Activated T-cell treated with anti-CD3 and anti-CD28 coated beads, Interleukin-2, amount 50 U/mL, for 4 hours (primary cell): ENCODE data around the gene MOCS3. TPM values are rescaled to one million over a fixed set of nuclear protein-coding genes. Genes with fewer than 3 reads are reported as not detected.

ENCODE experiments used
- ATAC-seq, 2 donors: fragments of 200-7000 bp; cut with Tn5 transposase; one replicate each; pipeline ENCODE4 v1.10.0; 2021
- DNase-seq: peaks from one replicate; pipeline ENCODE4 v3.0.0-alpha.2; 2020
- H3K27me3 Mint-ChIP-seq: one replicate; pipeline ENCODE4 v1.8.0; 2021; ENCODE audit warnings: low read depth, mixed read lengths
- H3K36me3 Mint-ChIP-seq: one replicate; pipeline ENCODE4 v1.8.0; 2022; ENCODE audit warnings: mixed read lengths; ENCODE audit not compliant: insufficient read depth
- H3K4me1 Mint-ChIP-seq: one replicate; pipeline ENCODE4 v1.8.0; 2021; ENCODE audit warnings: low read depth, mixed read lengths
- H3K4me3 Mint-ChIP-seq: one replicate; pipeline ENCODE4 v1.8.0; 2021; ENCODE audit warnings: mild to moderate bottlenecking, moderate library complexity, mixed read lengths
- H3K9me3 Mint-ChIP-seq: one replicate; pipeline ENCODE4 v1.8.0; 2021; ENCODE audit warnings: mixed read lengths
- total RNA-seq, 3 donors: library from RNA; stranded (reverse); gene quantifications; one replicate each; pipeline ENCODE4 v1.2.1, GENCODE V29; 2021

Gene MOCS3, protein sequence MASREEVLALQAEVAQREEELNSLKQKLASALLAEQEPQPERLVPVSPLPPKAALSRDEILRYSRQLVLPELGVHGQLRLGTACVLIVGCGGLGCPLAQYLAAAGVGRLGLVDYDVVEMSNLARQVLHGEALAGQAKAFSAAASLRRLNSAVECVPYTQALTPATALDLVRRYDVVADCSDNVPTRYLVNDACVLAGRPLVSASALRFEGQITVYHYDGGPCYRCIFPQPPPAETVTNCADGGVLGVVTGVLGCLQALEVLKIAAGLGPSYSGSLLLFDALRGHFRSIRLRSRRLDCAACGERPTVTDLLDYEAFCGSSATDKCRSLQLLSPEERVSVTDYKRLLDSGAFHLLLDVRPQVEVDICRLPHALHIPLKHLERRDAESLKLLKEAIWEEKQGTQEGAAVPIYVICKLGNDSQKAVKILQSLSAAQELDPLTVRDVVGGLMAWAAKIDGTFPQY
- 10 to 100 TPM in 2 of 3 donors, 1 to 10 TPM in 1; 8.7 to 10.3 (median 10.3) TPM for total RNA-seq

DNA sequence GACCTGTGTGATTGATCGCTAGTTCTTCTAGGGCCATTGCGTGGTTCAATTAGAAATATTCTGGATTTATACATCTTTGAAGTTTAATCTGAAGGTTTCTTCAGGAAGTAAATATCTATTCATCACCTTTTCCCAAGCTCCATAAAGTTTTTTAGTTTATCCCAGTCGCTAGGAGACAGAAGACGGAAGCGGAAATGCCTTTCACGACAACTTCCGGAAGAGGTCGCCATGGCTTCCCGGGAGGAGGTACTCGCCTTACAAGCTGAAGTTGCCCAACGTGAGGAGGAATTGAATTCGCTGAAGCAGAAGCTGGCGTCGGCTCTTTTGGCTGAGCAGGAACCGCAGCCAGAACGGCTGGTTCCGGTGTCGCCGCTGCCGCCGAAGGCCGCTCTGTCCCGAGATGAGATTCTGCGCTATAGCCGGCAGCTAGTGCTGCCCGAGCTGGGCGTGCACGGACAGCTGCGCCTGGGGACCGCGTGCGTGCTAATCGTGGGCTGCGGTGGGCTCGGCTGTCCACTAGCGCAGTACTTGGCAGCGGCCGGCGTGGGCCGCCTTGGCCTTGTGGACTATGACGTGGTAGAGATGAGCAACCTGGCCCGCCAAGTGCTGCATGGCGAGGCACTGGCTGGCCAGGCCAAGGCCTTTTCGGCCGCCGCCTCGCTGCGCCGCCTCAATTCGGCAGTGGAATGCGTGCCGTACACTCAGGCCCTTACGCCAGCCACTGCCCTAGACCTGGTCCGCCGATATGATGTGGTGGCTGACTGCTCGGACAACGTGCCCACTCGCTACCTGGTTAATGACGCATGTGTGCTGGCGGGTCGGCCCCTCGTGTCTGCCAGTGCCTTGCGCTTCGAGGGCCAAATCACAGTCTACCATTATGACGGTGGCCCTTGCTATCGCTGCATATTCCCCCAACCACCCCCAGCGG, at the start of gene MOCS3:
Gene MOCS3, plus strand, starts transcription at position 204 of the 928 bp plus-strand sequence. Its CDS starts 25 bp downstream, at position 229.
- Mint-ChIP-seq H3K27me3 (no peaks in the 10 kb centered on the region), H3K36me3 (peaks cover 18% of the 10 kb centered on the region), H3K4me1 (peaks cover 54% of the 10 kb centered on the region), H3K4me3 (peak within 1 kb of the TSS; percentile 97), H3K9me3 (no peaks in the 10 kb centered on the region)
- peak; percentile 72 for DNase-seq
- ATAC-seq, result peak; percentile 81 to 83

DNA sequence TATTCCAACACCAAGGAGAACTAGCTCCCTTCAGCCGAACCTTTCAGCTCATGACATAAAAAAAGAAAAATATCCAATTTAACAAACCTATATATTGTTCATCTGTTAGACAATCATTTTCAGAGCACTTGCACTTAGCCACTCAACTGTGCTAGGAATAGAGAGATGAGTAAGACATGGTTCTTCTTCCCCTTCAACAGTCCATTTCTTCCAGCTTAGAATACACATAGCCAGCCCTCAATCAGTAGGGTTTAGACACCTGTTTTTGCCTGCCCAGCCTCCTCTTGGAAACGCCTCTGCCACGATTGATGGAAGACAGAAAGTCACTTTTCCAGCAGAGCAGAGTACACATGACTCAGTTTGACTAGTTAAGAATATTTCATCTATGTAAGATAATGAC, 49.2 kb upstream of the MOCS3 start:
- H3K4me1 Mint-ChIP-seq, result peaks cover 60% of the 10 kb centered on the region
- DNase-seq, result no peak
- peaks cover 13% of the 10 kb centered on the region for H3K36me3 Mint-ChIP-seq
- no peaks in the 10 kb centered on the region for H3K9me3 Mint-ChIP-seq
- no peak overlapping the region for H3K4me3 Mint-ChIP-seq
- no peak for ATAC-seq
- H3K27me3 Mint-ChIP-seq, result no peaks in the 10 kb centered on the region

- Mint-ChIP-seq H3K27me3 (no peaks in the 10 kb centered on the region), H3K9me3 (no peaks in the 10 kb centered on the region), H3K4me3 (no peak overlapping the region), H3K36me3 (peaks cover 13% of the 10 kb centered on the region), H3K4me1 (peaks cover 65% of the 10 kb centered on the region)
- no peak for DNase-seq
- no peak for ATAC-seq
These were observed 47.6 kb upstream of the MOCS3 start for GRCh38 chr20:50911030-50911429.

DNA sequence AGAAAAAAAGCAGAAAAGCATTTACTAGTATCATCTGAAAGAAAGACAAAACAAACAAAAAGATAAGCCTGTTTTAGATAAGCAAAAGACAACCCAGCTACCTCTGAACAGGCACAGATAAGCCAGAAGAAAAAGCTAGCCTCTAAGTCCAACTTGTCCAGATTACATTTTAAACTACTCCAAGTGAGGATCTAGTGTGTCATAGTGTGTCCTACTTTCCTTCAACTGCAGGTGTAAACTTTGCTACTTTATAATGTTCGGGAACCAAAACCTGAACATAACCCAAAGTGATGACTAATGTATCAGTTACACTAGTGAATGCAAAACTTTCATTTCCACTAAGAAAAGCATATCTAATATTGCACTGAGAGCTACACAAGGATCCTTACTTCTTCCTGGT, 46.9 kb upstream of the MOCS3 start:
- ATAC-seq (peak; percentile 57 to 65), DNase-seq (no peak)
- Mint-ChIP-seq H3K36me3 (peaks cover 16% of the 10 kb centered on the region), H3K4me1 (peaks cover 68% of the 10 kb centered on the region), H3K27me3 (no peaks in the 10 kb centered on the region), H3K9me3 (no peaks in the 10 kb centered on the region), H3K4me3 (no peak overlapping the region)

GRCh38 chr20:50913690-50914375, 44.8 kb upstream of the MOCS3 start:
- no peaks in the 10 kb centered on the region for H3K27me3 Mint-ChIP-seq
- H3K36me3 Mint-ChIP-seq, result peaks cover 25% of the 10 kb centered on the region
- ATAC-seq (peak; percentile 90 to 92), DNase-seq (no peak)
- no peak overlapping the region for H3K4me3 Mint-ChIP-seq
- H3K4me1 Mint-ChIP-seq, result peaks cover 82% of the 10 kb centered on the region
- H3K9me3 Mint-ChIP-seq, result no peaks in the 10 kb centered on the region

GRCh38 chr20:50915424-50915823, 43.2 kb upstream of the MOCS3 start:
- no peaks in the 10 kb centered on the region for H3K9me3 Mint-ChIP-seq
- peaks cover 26% of the 10 kb centered on the region for H3K36me3 Mint-ChIP-seq
- DNase-seq, result no peak
- H3K27me3 Mint-ChIP-seq, result no peaks in the 10 kb centered on the region
- H3K4me1 Mint-ChIP-seq, result peaks cover 85% of the 10 kb centered on the region
- ATAC-seq, result no peak
- H3K4me3 Mint-ChIP-seq, result no peak overlapping the region

DNA sequence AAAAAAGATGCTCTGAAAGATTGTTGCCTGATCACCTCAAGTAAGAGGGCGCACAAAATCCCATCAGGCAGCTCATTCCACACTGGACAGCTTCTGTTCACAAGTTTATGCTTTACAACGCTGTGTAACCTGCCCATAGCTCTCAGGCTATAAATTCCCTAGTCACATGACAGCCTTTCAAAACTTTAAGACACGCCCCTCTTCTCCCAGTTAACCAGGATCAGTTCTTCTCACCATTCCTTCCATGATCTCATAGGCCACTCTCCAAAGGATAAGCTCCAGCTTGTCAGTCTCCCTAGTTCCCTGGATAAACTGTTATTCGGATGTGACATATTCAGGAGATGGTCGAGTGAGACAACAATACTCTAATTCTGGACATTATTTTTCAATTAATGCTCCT, 42.4 kb upstream of the MOCS3 start:
- no peak for DNase-seq
- H3K36me3 Mint-ChIP-seq, result peaks cover 22% of the 10 kb centered on the region
- peaks cover 87% of the 10 kb centered on the region for H3K4me1 Mint-ChIP-seq
- no peaks in the 10 kb centered on the region for H3K27me3 Mint-ChIP-seq
- no peaks in the 10 kb centered on the region for H3K9me3 Mint-ChIP-seq
- ATAC-seq, result no peak
- H3K4me3 Mint-ChIP-seq, result no peak overlapping the region

DNA sequence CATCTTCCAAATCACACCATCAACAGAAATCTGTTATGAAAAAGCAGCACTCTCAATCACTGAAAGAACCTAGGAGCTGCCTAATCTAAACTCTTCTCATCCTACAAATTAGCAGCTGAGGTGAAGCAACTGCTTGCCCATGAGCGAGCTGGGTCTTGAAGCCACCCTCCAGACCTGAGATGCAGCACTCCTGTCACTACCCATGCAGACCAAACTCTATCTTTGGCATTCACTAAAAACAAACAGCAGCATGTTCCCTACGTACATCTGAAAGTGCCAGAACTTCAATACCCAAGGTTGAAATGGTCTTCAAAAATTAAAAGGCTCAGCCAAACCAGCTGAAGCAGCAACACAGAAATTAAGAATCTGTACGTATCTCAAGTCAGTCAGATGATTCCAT, 41.7 kb upstream of the MOCS3 start:
- Mint-ChIP-seq H3K4me1 (peaks cover 87% of the 10 kb centered on the region), H3K27me3 (no peaks in the 10 kb centered on the region), H3K9me3 (no peaks in the 10 kb centered on the region), H3K4me3 (peak overlapping the region; percentile 24), H3K36me3 (peaks cover 19% of the 10 kb centered on the region)
- DNase-seq (no peak), ATAC-seq (no peak)

DNA sequence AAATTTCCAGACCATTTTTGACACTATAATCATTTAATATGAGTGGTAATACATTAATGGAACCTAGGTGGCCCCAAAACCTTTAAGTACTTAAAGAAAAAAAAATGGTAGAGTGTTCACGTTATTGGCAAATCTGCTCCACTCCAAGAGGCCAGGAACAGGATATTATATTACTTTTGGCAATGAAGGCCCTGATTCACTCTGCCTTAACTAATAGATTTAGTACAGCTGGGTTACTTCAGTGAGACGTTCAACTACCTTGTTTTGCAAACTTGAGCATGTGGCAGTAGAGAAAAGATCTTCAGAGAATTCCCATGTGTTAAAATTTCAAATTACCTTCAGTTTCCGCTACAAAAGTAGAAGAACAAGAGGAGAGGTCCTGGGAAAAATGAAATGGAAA, 40.2 kb upstream of the MOCS3 start:
- H3K4me3 Mint-ChIP-seq, result no peak overlapping the region
- ATAC-seq, result no peak

DNA sequence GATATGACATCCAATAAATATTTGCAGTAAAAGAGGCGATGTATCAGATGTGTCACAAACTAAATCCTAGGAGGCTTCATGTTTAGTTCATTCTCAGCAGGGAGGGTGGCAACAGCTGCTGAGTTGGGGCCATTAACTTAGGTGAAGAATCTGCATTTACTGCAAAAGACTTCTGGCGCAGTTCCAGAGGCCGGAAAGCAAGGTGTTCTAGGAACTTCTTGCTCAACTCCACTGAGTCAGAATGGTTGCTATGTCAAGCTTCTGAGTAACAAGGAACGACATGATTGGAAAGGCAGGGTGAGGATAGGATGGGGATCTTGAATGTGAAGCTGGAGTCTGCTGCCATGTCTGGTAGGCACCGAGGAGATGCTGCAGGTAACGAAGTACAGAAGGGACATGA, 39.1 kb upstream of the MOCS3 start:
- Mint-ChIP-seq H3K9me3 (no peaks in the 10 kb centered on the region), H3K4me3 (no peak overlapping the region), H3K36me3 (peaks cover 18% of the 10 kb centered on the region), H3K4me1 (peaks cover 84% of the 10 kb centered on the region), H3K27me3 (no peaks in the 10 kb centered on the region)
- DNase-seq, result no peak
- ATAC-seq, result no peak

More for the DNA sequence above, 40.2 kb upstream of the MOCS3 start:
- H3K4me1 Mint-ChIP-seq, result peaks cover 88% of the 10 kb centered on the region
- no peaks in the 10 kb centered on the region for H3K9me3 Mint-ChIP-seq
- H3K27me3 Mint-ChIP-seq, result no peaks in the 10 kb centered on the region
- H3K36me3 Mint-ChIP-seq, result peaks cover 19% of the 10 kb centered on the region
- no peak for DNase-seq

DNA sequence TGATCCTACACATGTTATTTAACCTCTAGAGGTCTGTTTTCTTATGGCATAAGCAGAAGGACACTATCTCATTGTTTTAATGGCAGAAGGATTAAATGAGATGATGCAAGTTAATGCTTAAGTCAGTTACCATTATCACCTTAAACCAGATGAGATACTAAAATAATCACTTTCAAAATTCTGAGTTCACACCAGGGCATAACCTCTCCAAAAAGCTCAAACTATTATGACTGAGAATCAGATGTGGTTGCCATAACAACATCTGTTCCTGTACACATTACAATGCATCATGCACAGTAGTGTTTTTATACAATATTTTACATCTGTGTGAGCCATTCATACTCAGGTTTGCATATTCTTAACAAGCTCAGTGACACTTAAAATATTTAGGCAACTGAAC, 37.6 kb upstream of the MOCS3 start:
- Mint-ChIP-seq H3K4me3 (no peak overlapping the region), H3K27me3 (no peaks in the 10 kb centered on the region), H3K36me3 (peaks cover 25% of the 10 kb centered on the region), H3K4me1 (peaks cover 87% of the 10 kb centered on the region), H3K9me3 (no peaks in the 10 kb centered on the region)
- DNase-seq (no peak), ATAC-seq (peak; percentile 64 to 68)

DNA sequence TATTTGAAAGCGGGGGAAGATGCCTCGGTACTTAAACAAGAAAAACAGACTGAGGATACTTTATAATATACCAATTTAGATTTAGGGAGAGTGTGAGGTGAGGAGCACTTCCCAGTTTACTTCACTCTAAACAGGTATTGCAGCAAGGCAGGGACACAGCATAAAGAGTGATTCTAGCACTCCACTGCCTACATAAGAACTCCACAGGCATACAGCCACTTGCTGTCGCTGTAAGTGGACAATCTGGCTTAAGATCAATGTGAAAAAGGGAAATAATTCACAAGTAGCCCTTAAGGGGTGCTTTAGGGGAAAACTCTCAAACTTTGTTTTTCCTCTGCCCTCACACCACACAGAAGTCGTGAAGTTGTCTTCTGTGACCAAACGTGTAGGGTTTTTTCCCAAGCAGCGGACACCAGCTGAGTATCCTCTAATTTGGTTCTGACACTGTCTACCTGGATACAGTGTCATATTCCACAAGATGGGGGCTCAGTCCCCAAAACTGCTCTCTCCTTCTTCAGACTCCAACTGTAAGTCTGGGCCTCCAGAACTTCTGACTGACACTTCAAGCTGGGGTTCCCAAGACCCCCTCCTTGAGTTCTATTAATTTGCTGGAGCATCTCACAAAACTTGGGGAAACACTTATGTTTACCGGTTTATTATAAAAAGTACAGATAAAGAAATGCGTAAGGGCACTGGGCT, 36.7 kb upstream of the MOCS3 start:
- Mint-ChIP-seq H3K4me3 (no peak overlapping the region), H3K36me3 (peaks cover 19% of the 10 kb centered on the region), H3K27me3 (no peaks in the 10 kb centered on the region), H3K4me1 (peaks cover 84% of the 10 kb centered on the region), H3K9me3 (no peaks in the 10 kb centered on the region)
- ATAC-seq (no peak), DNase-seq (no peak)

GRCh38 chr20:50924261-50924920, 34.2 kb upstream of the MOCS3 start:
- ATAC-seq, result peak in 1 of 2 donors; percentile 28
- no peaks in the 10 kb centered on the region for H3K9me3 Mint-ChIP-seq
- no peaks in the 10 kb centered on the region for H3K27me3 Mint-ChIP-seq
- peaks cover 84% of the 10 kb centered on the region for H3K4me1 Mint-ChIP-seq
- H3K36me3 Mint-ChIP-seq, result peaks cover 31% of the 10 kb centered on the region
- no peak overlapping the region for H3K4me3 Mint-ChIP-seq
- no peak for DNase-seq
